ENCODE data around the gene NARS2. TPM values are rescaled to one million over a fixed set of nuclear protein-coding genes. Genes with fewer than 3 reads are reported as not detected.

Gene NARS2
- total and polyA plus RNA-seq, 2 donors (not counting 1 experiment from before 2014, with no cell fraction given) = 9.7 to 14.6 TPM

- Mint-ChIP-seq H3K27me3 (no peaks in the 10 kb centered on the region), H3K9me3 (ENCODE audit: insufficient read depth) (no peaks in the 10 kb centered on the region), H3K4me1 (peaks cover 76% of the 10 kb centered on the region), H3K27ac (peak within 1 kb of the TSS; percentile 98), H3K4me3 (peak within 1 kb of the TSS; percentile 97)
- Histone ChIP-seq H2AFZ (ENCODE audit: insufficient read depth, low read depth, low read length, poor library complexity, severe bottlenecking) (peak within 1 kb of the TSS; percentile 81), H3K4me3 (ENCODE audit: control extremely low read depth in 1 of 5, extremely low read depth in 1 of 5, insufficient read depth in 1 of 5, low read depth in 2 of 5, low read length in 4 of 5) (peak within 1 kb of the TSS; percentile 71 to 84 (median 77)), H3K4me1 (ENCODE audit: control insufficient read depth in 2 of 2, insufficient read depth in 2 of 2, low read length in 2 of 2) (peaks cover 42 to 58% of the 10 kb centered on the region in 2 donors), H3K9me3 (ENCODE audit: control extremely low read depth in 1 of 3, control insufficient read depth in 2 of 3, insufficient read depth in 1 of 3, low read length in 2 of 3) (no peaks in the 10 kb centered on the region), H3K36me3 (replicated peaks in 1 of 2; ENCODE audit: control extremely low read depth in 1 of 2, control insufficient read depth in 1 of 2, extremely low read depth in 1 of 2, insufficient read depth in 2 of 2, low read length in 1 of 2) (no peaks in the 10 kb centered on the region), H3K9ac (ENCODE audit: low read length) (peak within 1 kb of the TSS; percentile 75), H4K20me1 (ENCODE audit: control insufficient read depth, insufficient read depth, low read length, poor library complexity, severe bottlenecking) (no peaks in the 10 kb centered on the region), H3K79me2 (ENCODE audit: control insufficient read depth, insufficient read depth, low read length) (peaks cover 3% of the 10 kb centered on the region), H3K4me2 (replicated peaks; ENCODE audit: low read depth, low read length, poor library complexity, severe bottlenecking) (peak within 1 kb of the TSS; percentile 90), H3K27ac (ENCODE audit: low read length in 2 of 2) (peak within 1 kb of the TSS; percentile 59 to 77), H3K27me3 (replicated peaks in 1 of 4; ENCODE audit: control extremely low read depth in 1 of 4, control insufficient read depth in 3 of 4, insufficient read depth in 4 of 4, low read length in 3 of 4) (no peaks in the 10 kb centered on the region)
- TF ChIP-seq CTCF (IDR thresholded peaks at IDR 0.05) (peak; percentile 4), EZH2 (IDR thresholded peaks at IDR 0.05; ENCODE audit: borderline replicate concordance, insufficient read depth, low read depth, low read length, poor library complexity, severe bottlenecking) (no peak)
- under 1% methylated on average over 87 of the region's 93 CpGs for WGBS (ENCODE audit: insufficient coverage)
- POLR2A ChIA-PET = interaction anchor here (0.9 to 3.9 kb wide), 3 partner anchors 12 to 151 kb away, joined by 3 to 48 read pairs (median 3); no protein-coding TSS in a partner anchor
- intact Hi-C loops (cut with micrococcal nuclease) = loop anchor here (2.0 to 5.0 kb wide), 4 partner anchors 189 to 425 kb away; partner anchors contain the start of genes ALG8, INTS4, KCTD21 and USP35
- peak; percentile 4 for ATAC-seq (ENCODE audit: low read depth)
- CTCF ChIA-PET = interaction anchor here (0.7 to 7.1 kb wide), 13 partner anchors 7 to 278 kb away, joined by 3 to 143 read pairs (median 5); partner anchors contain the start of genes ALG8, KCTD21 and USP35
- no peak for DNase-seq
Measured at GRCh38 chr11:78417175-78417887, 157.3 kb downstream of the NARS2 start, which contains the start of gene GAB2. GAB2 (minus strand) TSS chr11:78417820; CDS start chr11:78417720, 100 bp downstream.

All from B cell (primary cell).